Skin epidermis (tissue), 12 donors: Measurements from ENCODE around the gene AQP12A.

Source experiments
- H3K27ac ChIP-seq, 21 experiments: fragments of 200-600 bp; sonication (generic) in 11 of 21; one replicate each; pipeline ENCODE4 v1.5.0; 2020; ENCODE audit warnings: mild to moderate bottlenecking in 3 of 21, inconsistent platforms in 2 of 21, moderate library complexity in 2 of 21
- H3K4me3 ChIP-seq, 7 experiments: fragments of 200-600 bp; sonication (generic) in 2 of 7; one replicate each; pipeline ENCODE4 v1.5.0; 2020; ENCODE audit warnings: inconsistent platforms in 2 of 7, mild to moderate bottlenecking in 2 of 7, moderate library complexity in 1 of 7

The AQP12A gene

DNA sequence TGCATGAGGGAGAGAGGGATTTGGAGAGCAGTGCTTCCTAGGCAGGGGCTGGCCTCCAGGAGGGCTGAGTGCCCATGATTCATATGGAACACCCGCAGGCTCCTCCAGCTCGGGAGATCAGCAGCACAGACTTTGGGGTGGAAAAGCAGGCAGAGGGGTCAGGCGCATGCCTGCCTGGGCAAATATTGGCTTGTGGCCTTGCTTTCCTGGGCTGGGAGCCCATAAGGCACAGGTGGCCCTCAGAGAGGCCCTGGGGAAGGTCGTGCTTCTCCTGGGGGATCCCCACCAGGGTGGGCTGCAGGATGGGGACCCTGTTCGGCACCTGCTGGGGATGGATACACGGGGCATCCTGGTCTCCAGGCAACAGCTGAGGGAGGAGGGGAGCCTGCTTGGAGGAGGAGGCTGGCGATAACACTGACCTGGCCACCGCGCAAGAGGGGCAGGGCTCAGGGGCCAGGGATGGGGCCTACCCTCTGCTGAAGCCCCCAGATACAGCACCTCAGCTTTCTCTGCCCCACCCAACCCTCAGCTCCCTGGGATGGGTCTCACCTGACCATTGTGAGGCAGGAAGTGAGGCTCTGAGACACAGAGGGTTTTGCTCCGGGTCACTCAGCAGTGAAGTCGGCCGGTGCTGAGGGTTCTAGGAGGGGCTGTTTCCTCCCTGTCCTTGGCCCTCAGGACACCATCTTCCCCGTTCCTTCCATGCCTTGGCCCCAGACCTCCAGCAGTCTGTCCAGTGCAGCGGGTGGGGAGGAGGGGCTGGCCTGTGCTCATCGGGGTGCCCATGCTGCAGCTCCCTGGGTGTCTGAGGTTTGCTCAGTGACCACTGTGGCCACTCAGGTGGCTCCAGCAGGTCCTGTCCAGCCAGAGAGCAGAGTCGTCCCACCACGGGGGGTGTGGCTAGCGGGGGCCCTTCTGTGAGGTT, 12.0 kb downstream of the AQP12A start:
- H3K4me3 ChIP-seq, result no peak overlapping the region
- no peak overlapping the region for H3K27ac ChIP-seq

GRCh38 chr2:240704651-240705050, 13.0 kb downstream of the AQP12A start:
- no peak overlapping the region for H3K27ac ChIP-seq
- H3K4me3 ChIP-seq, result no peak overlapping the region

GRCh38 chr2:240705204-240705791, 13.6 kb downstream of the AQP12A start:
- no peak overlapping the region for H3K4me3 ChIP-seq
- H3K27ac ChIP-seq, result no peak overlapping the region

GRCh38 chr2:240707043-240707756, 15.5 kb downstream of the AQP12A start:
- Histone ChIP-seq H3K4me3 (no peak overlapping the region), H3K27ac (no peak overlapping the region)

- no peak overlapping the region for H3K27ac ChIP-seq
Measured at GRCh38 chr2:240707821-240708220, 16.2 kb downstream of the AQP12A start.

GRCh38 chr2:240708457-240708856, 16.8 kb downstream of the AQP12A start:
- Histone ChIP-seq H3K4me3 (no peak overlapping the region), H3K27ac (no peak overlapping the region)

More at GRCh38 chr2:240707821-240708220, 16.2 kb downstream of the AQP12A start:
- H3K4me3 ChIP-seq, result no peak overlapping the region

DNA sequence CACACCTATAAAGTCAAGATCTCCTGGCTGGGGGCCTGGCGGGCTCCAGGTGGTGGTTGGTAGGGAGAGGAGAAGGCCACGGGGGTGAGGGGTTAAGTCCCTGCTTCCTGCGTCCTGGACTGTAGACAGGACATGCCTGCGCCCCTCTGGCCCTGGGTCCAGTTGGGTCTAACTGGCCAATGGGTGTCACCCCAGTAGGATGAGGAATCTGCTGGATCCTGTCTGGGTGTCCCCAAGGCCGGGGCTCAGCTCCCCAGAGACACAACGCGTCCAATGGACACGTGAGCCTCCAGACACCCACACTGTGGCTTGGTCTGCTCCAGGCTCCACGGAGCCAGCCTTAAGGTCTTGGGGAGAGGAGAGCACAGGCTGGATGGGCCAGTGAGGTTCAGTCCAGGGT, 19.6 kb downstream of the AQP12A start:
- Histone ChIP-seq H3K27ac (no peak overlapping the region), H3K4me3 (no peak overlapping the region)

- Histone ChIP-seq H3K4me3 (no peak overlapping the region), H3K27ac (no peak overlapping the region)
Measured at GRCh38 chr2:240711701-240712100, 20.0 kb downstream of the AQP12A start.

GRCh38 chr2:240712121-240712520, 20.5 kb downstream of the AQP12A start:
- H3K4me3 ChIP-seq, result no peak overlapping the region
- no peak overlapping the region for H3K27ac ChIP-seq

GRCh38 chr2:240713071-240713927, 21.6 kb downstream of the AQP12A start:
- Histone ChIP-seq H3K4me3 (no peak overlapping the region), H3K27ac (no peak overlapping the region)

- Histone ChIP-seq H3K4me3 (no peak overlapping the region), H3K27ac (no peak overlapping the region)
Measured at GRCh38 chr2:240713928-240714746, 22.5 kb downstream of the AQP12A start.

- Histone ChIP-seq H3K27ac (no peak overlapping the region), H3K4me3 (no peak overlapping the region)
Measured at GRCh38 chr2:240714747-240715725, 23.4 kb downstream of the AQP12A start.

GRCh38 chr2:240716130-240716798, 24.6 kb downstream of the AQP12A start:
- Histone ChIP-seq H3K4me3 (no peak overlapping the region), H3K27ac (no peak overlapping the region)

DNA sequence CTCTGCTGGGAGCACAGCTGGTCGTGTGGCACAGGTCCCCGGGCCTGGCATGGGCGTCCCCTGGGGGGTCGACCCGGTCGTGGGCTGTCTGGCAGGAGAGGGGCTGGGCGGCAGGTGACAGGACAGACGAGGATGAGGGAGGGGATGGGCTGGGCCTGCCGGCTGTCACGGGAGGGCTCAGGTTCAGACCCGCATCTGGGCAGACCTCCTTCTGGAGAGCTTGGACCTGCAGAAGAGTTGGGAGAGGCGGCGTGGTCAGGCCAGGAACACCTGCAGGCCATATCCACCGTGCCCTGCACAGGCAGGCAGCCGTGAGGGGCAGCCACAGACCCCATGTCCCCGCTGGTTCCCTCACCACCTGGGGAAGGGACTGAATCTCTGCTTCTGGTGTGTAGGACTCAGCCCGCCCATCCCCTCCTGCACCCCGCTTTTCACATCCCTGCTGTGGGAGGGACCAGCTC, 25.5 kb downstream of the AQP12A start:
- no peak overlapping the region for H3K27ac ChIP-seq

GRCh38 chr2:240717681-240718581, 26.3 kb downstream of the AQP12A start:
- Histone ChIP-seq H3K4me3 (no peak overlapping the region), H3K27ac (no peak overlapping the region)

More for the DNA sequence above, 25.5 kb downstream of the AQP12A start:
- H3K4me3 ChIP-seq, result no peak overlapping the region

- Histone ChIP-seq H3K4me3 (no peak overlapping the region), H3K27ac (no peak overlapping the region)
Measured at GRCh38 chr2:240718896-240719490, 27.3 kb downstream of the AQP12A start.
